B cell (primary cell): ENCODE results near the gene SMLR1.

Experiments used
- EZH2 ChIP-seq: IDR thresholded peaks from 2 replicates; pipeline ENCODE4 v1.6.1; 2012; ENCODE audit warnings: borderline replicate concordance, low read depth, mild to moderate bottlenecking, moderate library complexity, low read length; ENCODE audit not compliant: insufficient read depth, poor library complexity, severe bottlenecking
- TF ChIP-seq, protein P1 (sequence below): fragments of 200-600 bp; IDR thresholded peaks from one replicate; pipeline ENCODE4 v1.8.0; 2022; ENCODE audit warnings: antibody characterized with exemption, mild to moderate bottlenecking

DNA sequence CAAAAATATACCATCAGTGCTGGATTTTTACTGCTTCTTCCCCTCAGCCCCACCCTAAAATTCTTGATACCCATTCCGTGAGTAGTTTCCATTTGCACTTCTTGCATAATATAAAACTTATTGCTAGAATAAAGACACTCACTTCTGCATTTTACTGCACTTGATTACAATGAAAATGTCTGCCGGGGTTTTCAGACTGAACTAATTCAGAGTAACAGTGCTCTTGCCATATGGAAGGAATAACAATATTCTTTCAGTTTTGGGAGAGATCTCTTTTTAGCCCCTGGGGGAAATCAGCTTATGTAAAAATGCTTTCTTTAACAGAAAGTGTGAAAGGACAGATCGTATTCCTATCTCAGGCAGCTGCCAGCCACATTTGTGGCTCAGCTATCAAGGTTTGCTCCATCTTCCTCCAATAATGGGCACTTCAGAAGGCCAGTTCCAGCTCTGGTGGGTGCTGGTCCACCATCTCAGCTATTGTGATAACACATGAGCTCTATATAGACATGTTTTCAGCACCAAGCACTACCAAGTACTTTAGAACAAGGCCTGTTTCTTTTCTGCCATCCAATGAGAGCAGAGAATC lies 8.9 kb downstream of the SMLR1 start:
- TF ChIP-seq, protein P1, sequence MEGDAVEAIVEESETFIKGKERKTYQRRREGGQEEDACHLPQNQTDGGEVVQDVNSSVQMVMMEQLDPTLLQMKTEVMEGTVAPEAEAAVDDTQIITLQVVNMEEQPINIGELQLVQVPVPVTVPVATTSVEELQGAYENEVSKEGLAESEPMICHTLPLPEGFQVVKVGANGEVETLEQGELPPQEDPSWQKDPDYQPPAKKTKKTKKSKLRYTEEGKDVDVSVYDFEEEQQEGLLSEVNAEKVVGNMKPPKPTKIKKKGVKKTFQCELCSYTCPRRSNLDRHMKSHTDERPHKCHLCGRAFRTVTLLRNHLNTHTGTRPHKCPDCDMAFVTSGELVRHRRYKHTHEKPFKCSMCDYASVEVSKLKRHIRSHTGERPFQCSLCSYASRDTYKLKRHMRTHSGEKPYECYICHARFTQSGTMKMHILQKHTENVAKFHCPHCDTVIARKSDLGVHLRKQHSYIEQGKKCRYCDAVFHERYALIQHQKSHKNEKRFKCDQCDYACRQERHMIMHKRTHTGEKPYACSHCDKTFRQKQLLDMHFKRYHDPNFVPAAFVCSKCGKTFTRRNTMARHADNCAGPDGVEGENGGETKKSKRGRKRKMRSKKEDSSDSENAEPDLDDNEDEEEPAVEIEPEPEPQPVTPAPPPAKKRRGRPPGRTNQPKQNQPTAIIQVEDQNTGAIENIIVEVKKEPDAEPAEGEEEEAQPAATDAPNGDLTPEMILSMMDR: no peak
- TF ChIP-seq EZH2: no peak
